Measurements from ENCODE around the gene PPM1J. TPM values are rescaled to one million over a fixed set of nuclear protein-coding genes. Genes with fewer than 3 reads are reported as not detected.
A peak's percentile ranks its signal among the peaks of the same experiment; 100 is the strongest.

Gene PPM1J
- total RNA-seq, 1 donor from 2014 or later = 5.2 TPM

- Histone ChIP-seq H3K4me3 (ENCODE audit: insufficient read depth, low read depth, low read length) (peak overlapping the region; percentile 85), H3K4me2 (ENCODE audit: low read length) (peak overlapping the region; percentile 91), H3K9ac (ENCODE audit: low read length) (peak overlapping the region; percentile 89), H3K9me3 (ENCODE audit: insufficient read depth, low read depth, low read length) (no peaks in the 10 kb centered on the region), H3K79me2 (ENCODE audit: insufficient read depth, low read length) (peaks cover 50% of the 10 kb centered on the region), H3K27me3 (ENCODE audit: insufficient read depth, low read length) (no peaks in the 10 kb centered on the region), H3K36me3 (ENCODE audit: insufficient read depth, low read length) (peaks cover 14% of the 10 kb centered on the region), H3K27ac (ENCODE audit: low read depth, low read length) (peak overlapping the region; percentile 78), H4K20me1 (ENCODE audit: insufficient read depth, low read length) (peaks cover 40% of the 10 kb centered on the region), H2AFZ (ENCODE audit: low read depth, low read length) (no peak overlapping the region), H3K4me1 (ENCODE audit: insufficient read depth, low read length) (peaks cover 66% of the 10 kb centered on the region)
- no peak for DNase-seq (ENCODE audit: low read depth)
- FAIRE-seq = no peak
- Mint-ChIP-seq H3K4me3 (ENCODE audit: unreplicated experiment) (peak overlapping the region; percentile 92), H3K27ac (ENCODE audit: unreplicated experiment) (peak overlapping the region; percentile 96), H3K9me3 (ENCODE audit: unreplicated experiment) (peaks cover 2% of the 10 kb centered on the region), H3K4me1 (ENCODE audit: low read depth, unreplicated experiment) (peaks cover 46% of the 10 kb centered on the region), H3K36me3 (ENCODE audit: low read depth, unreplicated experiment) (peaks cover 16% of the 10 kb centered on the region), H3K27me3 (ENCODE audit: low read depth, unreplicated experiment) (no peaks in the 10 kb centered on the region)
- TF ChIP-seq EZH2 (IDR thresholded peaks at IDR 0.05; ENCODE audit: insufficient read depth, low read length) = no peak
- no peak for TF ChIP-seq CTCF (IDR thresholded peaks at IDR 0.05; ENCODE audit: insufficient read depth, low read depth, low read length)
Observed at GRCh38 chr1:112704391-112704933, 10.7 kb downstream of the PPM1J start.

GRCh38 chr1:112703706-112704105 lies 11.4 kb downstream of the PPM1J start:
- no peak overlapping the region for H3K27ac ChIP-seq (ENCODE audit: low read depth, low read length)
- peaks cover 40% of the 10 kb centered on the region for H4K20me1 ChIP-seq (ENCODE audit: insufficient read depth, low read length)
- Mint-ChIP-seq H3K27me3 (ENCODE audit: low read depth, unreplicated experiment) (no peaks in the 10 kb centered on the region), H3K36me3 (ENCODE audit: low read depth, unreplicated experiment) (peaks cover 18% of the 10 kb centered on the region), H3K9me3 (ENCODE audit: unreplicated experiment) (no peaks in the 10 kb centered on the region), H3K4me3 (ENCODE audit: unreplicated experiment) (peak overlapping the region; percentile 92), H3K27ac (ENCODE audit: unreplicated experiment) (peak overlapping the region; percentile 96), H3K4me1 (ENCODE audit: low read depth, unreplicated experiment) (peaks cover 54% of the 10 kb centered on the region)
- peaks cover 17% of the 10 kb centered on the region for H3K36me3 ChIP-seq (ENCODE audit: insufficient read depth, low read length)
- no peak for TF ChIP-seq CTCF (IDR thresholded peaks at IDR 0.05; ENCODE audit: insufficient read depth, low read depth, low read length)
- TF ChIP-seq EZH2 (IDR thresholded peaks at IDR 0.05; ENCODE audit: insufficient read depth, low read length) = no peak
- peaks cover 67% of the 10 kb centered on the region for H3K4me1 ChIP-seq (ENCODE audit: insufficient read depth, low read length)
- no peak for FAIRE-seq
- no peaks in the 10 kb centered on the region for H3K27me3 ChIP-seq (ENCODE audit: insufficient read depth, low read length)
- no peak overlapping the region for H2AFZ ChIP-seq (ENCODE audit: low read depth, low read length)
- DNase-seq (ENCODE audit: low read depth) = no peak
- no peak overlapping the region for H3K4me3 ChIP-seq (ENCODE audit: insufficient read depth, low read depth, low read length)
- peak overlapping the region; percentile 89 for H3K9ac ChIP-seq (ENCODE audit: low read length)
- peak overlapping the region; percentile 91 for H3K4me2 ChIP-seq (ENCODE audit: low read length)
- peaks cover 50% of the 10 kb centered on the region for H3K79me2 ChIP-seq (ENCODE audit: insufficient read depth, low read length)
- H3K9me3 ChIP-seq (ENCODE audit: insufficient read depth, low read depth, low read length) = no peaks in the 10 kb centered on the region
